Measurements from ENCODE around the gene C20orf144. TPM values are rescaled to one million over a fixed set of nuclear protein-coding genes. Genes with fewer than 3 reads are reported as not detected.

The C20orf144 gene
- total RNA-seq, 1 donor from 2014 or later, result not detected

GRCh38 chr20:33664762-33665144 is 2.6 kb downstream of the C20orf144 start:
- no peak for DNase-seq (ENCODE audit: low spot score)

- DNase-seq (ENCODE audit: low spot score), result peak; percentile 98
Observed at GRCh38 chr20:33666293-33667244, 4.4 kb downstream of the C20orf144 start, which contains the start of gene ACTL10. TSS of gene ACTL10 (plus strand) at chr20:33666943. CDS start at chr20:33667498, 555 bp downstream.

GRCh38 chr20:33667245-33667675 is 5.1 kb downstream of the C20orf144 start:
- DNase-seq (ENCODE audit: low spot score), result no peak

GRCh38 chr20:33667676-33668465 is 5.7 kb downstream of the C20orf144 start:
- peak; percentile 79 for DNase-seq (ENCODE audit: low spot score)

- DNase-seq (ENCODE audit: low spot score), result no peak
Observed at GRCh38 chr20:33668466-33669155, 6.5 kb downstream of the C20orf144 start.

- no peak for DNase-seq (ENCODE audit: low spot score)
Observed at GRCh38 chr20:33669224-33669623, 7.1 kb downstream of the C20orf144 start.

DNA sequence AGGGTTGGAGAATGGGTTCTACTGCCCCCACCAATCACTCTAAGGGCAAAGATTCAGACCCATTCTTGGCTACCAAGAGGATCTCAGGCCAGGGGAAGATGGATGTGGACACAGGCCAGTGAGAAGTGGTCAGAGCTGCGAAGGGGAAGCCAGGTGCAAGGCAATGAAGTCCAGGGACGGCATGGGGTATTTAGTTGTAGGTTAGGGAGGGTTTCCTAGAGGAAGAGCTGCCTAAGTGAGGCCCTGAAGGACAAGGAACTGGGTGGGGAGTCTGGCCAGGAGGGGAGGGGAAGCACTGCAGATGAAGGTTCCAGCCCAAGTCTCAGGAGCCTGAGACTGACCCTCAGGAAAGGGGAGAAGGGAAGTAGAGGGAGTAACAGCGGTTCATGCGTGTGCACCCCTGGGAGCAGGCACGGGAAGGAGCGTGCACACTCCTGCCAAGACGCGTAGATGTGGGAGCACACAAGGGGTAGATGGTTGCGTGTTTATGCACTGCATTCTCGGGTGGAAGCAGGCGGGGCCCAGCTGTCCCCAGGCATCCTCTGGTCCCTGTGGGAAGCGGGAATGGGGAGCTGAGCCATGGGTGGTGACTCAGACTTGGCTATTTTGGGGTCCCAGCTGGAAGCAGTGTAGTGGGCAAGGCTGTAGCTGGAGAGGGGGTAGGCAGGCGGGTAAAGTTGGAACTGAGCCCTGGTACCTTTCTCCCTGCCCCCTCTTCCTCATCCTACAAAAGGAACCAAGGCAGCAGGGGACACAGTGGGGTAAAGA is 7.9 kb downstream of the C20orf144 start:
- DNase-seq (ENCODE audit: low spot score), result no peak

GRCh38 chr20:33670715-33671499 is 8.8 kb downstream of the C20orf144 start:
- no peak for DNase-seq (ENCODE audit: low spot score)

DNA sequence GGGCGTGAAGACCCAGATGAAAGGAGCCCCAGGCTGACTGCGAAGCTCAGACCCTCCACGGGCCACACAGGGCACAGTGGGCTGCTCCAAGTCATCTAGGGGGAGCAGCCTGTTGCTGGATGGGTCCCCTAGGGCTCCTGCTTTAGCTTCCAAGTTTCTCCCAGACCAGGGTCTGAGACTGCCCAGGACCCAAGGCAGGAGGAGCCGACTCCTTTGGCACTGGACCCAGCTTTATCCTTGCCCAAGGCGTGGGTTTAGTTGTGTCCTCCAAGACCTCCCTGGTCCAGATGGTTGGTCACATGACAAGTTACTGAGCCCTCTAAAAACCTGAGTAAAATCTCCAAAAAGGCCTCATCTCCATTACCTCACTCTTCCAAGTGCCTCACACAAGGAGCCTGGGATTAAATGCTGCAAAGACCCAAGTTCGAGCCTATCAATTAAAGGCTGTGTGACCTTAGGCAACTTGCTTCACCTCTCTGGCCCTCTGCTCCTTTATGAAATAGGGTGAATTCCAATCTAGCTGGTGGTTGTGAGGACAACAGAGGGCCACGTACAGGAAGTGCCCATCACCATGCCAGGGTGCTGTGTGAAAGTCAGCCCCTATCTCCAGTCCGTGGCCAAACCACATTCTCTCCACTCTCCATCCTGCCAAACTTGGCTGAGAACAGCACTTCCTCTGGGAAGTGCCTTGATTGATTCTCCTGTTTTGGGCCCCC is 9.6 kb downstream of the C20orf144 start:
- DNase-seq (ENCODE audit: low spot score), result no peak

DNA sequence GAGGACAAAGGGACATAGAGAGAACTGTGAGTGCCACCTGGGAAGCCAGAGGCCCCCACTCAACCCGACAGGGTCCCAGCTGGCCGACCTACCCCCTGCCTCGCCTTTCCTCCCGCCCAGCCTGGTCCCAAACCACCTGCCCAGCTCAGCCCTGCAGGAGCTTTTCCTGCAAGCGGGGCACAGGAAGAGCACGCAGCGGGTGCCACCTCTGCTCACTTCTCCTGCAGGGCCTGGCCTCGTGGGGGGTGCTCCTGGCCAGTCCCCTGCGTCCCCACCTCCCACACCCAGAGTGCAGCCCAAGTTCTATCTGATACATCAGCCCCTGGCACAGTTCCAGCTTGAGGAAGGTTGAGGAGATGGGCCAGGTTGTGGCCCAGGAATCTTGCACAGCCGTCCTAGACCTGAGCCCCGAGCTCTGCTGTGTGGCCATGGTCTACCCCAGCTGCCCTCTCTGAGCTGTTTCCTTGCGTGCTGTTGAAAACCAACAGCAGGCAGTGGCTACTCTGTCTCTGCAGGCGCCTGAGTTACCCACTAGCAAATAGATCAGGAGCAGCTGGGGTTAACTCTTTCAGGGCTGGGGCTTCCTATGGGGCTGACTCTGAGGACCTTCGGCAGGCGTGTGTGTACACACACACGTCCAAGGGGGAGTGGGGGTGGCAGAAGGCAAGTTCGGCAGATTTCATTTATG is 10.4 kb downstream of the C20orf144 start:
- no peak for DNase-seq (ENCODE audit: low spot score)

DNA sequence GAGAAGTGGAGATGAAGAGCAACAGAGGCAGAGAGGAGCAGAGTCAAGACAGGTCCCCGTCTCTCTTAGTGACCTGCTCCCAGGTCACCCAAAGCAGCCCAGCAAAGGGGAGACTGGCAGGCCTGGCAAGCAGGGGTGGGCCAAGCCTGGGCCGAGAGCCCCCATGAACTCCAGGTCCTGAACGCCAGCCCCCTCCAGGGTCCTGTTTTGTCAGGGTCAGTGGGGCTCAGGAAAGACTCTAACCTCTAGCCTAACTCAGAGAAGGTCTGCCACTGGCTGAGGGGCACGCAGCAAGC is 10.9 kb downstream of the C20orf144 start:
- DNase-seq (ENCODE audit: low spot score), result no peak

DNA sequence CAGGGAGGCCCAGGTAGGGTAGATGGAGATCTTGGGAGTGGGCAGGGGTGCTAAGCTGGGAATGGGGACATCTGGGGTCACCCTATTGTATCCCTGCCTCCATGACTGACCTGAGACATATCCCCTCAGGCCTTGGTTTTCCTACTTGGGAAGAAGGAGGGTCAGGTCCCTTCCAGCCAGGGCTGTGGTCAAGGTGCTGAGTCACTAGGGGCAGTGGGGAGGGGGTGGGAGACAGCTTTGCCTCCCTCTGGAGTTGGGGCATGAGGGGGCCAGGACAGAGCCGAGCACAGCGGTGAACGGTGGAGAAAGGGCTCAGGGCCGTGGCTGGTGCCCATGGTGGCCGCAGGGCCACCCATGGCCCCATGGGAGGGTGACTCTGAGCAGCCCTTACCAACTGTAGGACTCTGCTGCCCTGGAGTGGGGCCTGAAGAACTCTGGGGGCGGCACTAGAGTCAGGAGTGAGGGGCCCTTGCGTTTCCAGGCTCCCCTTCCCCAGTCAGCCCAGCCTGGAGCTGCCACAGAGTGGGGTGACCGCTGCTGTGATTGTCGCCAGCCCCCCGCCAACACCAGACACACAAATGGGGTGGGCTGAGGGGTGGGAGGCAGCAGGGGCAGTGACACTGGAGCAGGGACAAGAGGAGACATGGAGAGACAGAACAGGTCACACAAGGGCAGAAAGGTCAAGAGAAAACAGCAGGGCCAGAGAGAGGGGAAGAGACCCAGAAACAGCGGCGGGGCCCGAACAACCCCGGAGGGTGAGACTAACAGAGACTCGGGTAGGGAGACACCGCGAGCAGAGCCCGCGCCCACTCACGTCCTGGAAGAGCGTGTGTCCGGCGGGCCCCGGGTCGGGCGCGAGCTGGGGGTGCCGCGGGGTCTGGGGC is 11.5 kb downstream of the C20orf144 start:
- DNase-seq (ENCODE audit: low spot score), result no peak

DNA sequence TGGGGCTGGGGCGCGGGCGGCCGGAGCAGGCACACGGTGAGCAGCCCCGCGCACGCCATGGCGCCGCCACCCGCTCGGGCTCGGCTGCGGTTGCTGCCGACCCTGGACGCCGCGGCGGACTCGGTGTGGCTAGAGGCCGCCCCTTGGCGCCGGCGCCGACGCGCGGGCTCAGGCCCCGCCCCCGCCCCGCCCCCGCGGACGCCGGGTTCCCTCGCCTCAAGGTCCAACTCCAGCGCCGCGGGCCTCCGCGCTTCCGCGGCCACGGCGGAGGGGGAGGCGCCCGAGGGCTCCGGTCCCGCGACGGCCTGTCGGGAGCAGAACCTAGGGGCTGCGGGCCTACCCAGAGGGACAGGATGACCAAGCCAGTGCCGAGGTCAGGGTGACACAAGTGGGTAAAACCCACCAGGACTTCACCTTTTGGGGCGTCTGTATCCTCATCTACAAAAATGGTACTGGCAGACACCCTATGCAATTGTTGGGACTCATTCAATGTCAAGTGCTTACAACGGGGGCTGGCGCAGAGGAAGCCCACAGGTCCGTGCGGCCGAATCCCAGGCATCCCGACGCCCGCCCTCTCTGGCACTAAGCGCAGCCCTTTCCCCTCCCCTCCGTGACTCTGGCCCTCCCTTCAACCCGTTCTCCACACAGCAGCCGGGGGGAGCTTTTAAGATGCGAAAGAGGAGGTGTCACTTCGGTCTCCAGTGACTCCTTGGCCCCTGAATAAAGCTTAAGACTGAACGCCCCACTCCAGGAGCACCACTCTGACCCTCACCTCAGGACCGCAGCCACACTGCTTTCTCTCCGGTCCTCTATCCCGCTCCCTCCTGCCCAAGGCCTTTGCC is 12.4 kb downstream of the C20orf144 start, which contains the start of gene NECAB3:
NECAB3 (minus strand) TSS at position 135 of the 842 bp plus-strand sequence; CDS start at position 59, 76 bp downstream.
- DNase-seq (ENCODE audit: low spot score), result no peak

DNA sequence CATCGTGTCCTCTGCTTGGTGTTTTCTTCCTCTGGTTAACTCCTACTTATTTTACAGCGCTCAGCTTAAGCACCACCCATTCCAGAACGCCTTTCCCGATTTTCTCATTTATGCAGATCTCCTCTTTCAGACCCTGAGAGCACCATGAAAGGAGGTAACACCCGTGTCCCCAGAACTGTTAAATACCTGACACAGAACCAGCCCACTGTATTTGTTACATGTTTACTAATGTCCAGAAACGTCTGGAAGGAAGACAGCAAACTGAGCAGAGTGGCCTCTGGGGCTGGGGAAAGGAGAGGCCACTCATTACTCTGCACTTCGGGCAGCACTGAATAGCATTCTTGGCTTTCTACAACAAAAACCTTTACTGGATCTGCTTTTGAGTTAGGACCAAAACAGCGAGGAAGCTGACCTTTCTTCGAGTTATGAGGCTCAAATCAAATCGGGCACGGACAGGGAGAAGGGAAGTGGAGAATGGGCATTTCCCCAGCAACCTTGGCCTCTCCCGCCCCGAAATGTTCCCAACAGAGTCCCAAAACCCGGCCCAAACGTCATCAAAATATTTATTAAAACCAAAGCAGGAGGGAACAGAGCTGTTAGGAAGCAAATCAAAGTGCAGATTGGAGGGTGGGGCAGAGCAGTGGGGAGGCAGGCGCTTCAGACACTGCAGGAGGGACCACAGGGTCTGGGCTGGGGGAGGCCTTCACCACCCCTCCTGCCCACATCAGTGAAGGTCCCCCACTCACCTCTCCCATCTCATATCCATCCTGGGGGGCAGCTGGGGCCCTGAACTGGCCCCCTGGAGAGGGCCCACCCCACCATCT is 13.2 kb downstream of the C20orf144 start:
- no peak for DNase-seq (ENCODE audit: low spot score)

GRCh38 chr20:33676121-33676520 is 14.0 kb downstream of the C20orf144 start:
- DNase-seq (ENCODE audit: low spot score), result no peak

Measured in ureter (tissue), 1 donor.